ENCODE results near the gene MTSS2. TPM values are rescaled to one million over a fixed set of nuclear protein-coding genes. Genes with fewer than 3 reads are reported as not detected.

MTSS2 gene
- total RNA-seq, 1 donor from 2014 or later: 102 TPM

DNA sequence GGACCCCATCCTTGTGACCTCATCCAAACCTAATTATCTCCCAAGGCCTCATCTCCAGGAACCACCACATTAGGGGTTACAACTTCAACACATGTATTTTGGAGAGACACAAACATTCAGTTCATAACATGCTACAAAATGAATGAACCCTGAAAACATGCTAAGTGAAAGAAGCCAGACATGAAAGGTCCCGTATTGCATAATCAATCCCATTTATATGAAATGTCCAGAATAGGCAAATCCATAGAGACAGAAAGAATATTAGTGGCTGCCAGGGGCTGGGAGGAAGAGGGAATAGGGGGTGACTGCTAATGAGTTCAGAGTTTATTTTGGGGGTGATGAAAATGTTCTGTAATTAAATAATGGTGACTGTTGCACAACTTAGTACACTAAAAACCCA, 43.2 kb downstream of the MTSS2 start:
- H3K27ac Mint-ChIP-seq: no peak overlapping the region
- no peak for DNase-seq (ENCODE audit: low spot score in 2 of 2, unreplicated experiment in 2 of 2)
- TF ChIP-seq, protein P1, sequence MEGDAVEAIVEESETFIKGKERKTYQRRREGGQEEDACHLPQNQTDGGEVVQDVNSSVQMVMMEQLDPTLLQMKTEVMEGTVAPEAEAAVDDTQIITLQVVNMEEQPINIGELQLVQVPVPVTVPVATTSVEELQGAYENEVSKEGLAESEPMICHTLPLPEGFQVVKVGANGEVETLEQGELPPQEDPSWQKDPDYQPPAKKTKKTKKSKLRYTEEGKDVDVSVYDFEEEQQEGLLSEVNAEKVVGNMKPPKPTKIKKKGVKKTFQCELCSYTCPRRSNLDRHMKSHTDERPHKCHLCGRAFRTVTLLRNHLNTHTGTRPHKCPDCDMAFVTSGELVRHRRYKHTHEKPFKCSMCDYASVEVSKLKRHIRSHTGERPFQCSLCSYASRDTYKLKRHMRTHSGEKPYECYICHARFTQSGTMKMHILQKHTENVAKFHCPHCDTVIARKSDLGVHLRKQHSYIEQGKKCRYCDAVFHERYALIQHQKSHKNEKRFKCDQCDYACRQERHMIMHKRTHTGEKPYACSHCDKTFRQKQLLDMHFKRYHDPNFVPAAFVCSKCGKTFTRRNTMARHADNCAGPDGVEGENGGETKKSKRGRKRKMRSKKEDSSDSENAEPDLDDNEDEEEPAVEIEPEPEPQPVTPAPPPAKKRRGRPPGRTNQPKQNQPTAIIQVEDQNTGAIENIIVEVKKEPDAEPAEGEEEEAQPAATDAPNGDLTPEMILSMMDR (IDR thresholded peaks at IDR 0.05; ENCODE audit: unreplicated experiment): no peak
- H3K9me3 Mint-ChIP-seq: no peaks in the 10 kb centered on the region
- peaks cover 7% of the 10 kb centered on the region for H3K4me1 Mint-ChIP-seq
- no peak overlapping the region for H3K4me3 Mint-ChIP-seq
- H3K27me3 Mint-ChIP-seq (ENCODE audit: low read depth): no peaks in the 10 kb centered on the region
- H3K36me3 Mint-ChIP-seq: no peaks in the 10 kb centered on the region

DNA sequence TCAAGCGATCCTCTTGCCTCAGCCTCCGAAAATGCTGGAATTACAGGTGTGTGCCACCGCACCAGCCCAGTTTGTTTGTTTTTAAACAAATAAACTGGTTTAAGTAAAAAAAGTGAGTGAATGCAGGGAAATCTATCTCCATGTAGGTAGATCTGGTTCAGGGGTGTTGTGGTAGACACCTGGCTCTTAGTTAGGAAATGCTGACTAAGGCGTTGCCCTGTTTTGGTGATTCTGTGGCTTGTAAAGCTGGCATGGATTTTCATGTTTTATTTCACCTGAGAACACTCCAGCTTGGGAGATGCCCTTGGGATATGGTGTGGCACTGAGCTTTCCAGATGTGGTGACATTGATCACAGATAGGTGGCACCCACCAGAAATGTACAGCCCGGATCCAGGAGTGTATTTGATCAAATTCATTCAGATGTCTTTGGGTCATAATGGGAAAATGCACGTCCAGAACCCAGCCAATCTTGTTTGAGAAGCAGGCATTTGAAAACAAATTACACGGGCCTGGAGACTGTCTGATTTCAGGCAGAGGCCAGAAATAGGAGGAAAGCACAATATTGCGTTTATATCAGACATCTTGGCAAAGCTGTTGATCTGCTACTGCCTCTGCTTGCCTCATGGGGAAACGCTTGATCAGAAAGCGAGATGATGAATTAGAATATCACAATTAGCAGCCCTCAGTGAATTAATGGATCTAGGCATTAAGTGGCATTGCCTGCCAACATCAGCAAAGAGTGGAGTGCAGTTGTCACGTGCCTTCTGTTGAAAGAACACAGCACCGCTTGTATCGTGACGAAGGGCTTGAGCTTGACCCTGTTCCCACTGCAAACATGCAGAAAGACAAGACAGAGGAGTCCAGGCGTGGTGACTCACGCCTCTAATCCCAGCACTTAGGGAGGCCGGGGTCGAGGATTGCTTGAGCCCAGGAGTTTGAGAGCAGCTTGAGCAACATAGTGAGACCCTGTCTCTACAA, 46.8 kb downstream of the MTSS2 start:
- DNase-seq (ENCODE audit: low spot score in 2 of 2, unreplicated experiment in 2 of 2): no peak
- Mint-ChIP-seq H3K4me1 (peaks cover 7% of the 10 kb centered on the region), H3K27ac (peak overlapping the region; percentile 75), H3K4me3 (no peak overlapping the region), H3K27me3 (ENCODE audit: low read depth) (no peaks in the 10 kb centered on the region), H3K36me3 (no peaks in the 10 kb centered on the region), H3K9me3 (no peaks in the 10 kb centered on the region)
- TF ChIP-seq, protein P1 (IDR thresholded peaks at IDR 0.05; ENCODE audit: unreplicated experiment): no peak

Other genes starting within 250 kb of the MTSS2 start
- 46.5 to 53.0 TPM (median 47.4 TPM) in 3 replicates for gene ST3GAL2, start 247.0 kb downstream of the MTSS2 start, total RNA-seq
- gene FCSK, start 231.5 kb downstream of the MTSS2 start, total RNA-seq: 26.0 to 29.4 TPM (median 27.7 TPM) in 3 replicates
- 61.9 to 66.7 TPM (median 62.6 TPM) in 3 replicates for gene COG4, start 162.5 kb downstream of the MTSS2 start, total RNA-seq
- gene SF3B3, start 162.2 kb downstream of the MTSS2 start, total RNA-seq: 345 to 384 TPM (median 351 TPM) in 3 replicates
- 1.3 to 2.1 TPM (median 1.4 TPM) in 3 replicates for gene IL34, start 39.5 kb downstream of the MTSS2 start, total RNA-seq
- 36.3 to 39.1 TPM (median 37.9 TPM) in 3 replicates for gene VAC14, start 115.1 kb upstream of the MTSS2 start, total RNA-seq

Data from mesothelial cell of epicardium (in vitro differentiated cells).